ENCODE data around the gene MSH4.
A peak's percentile ranks its signal among the peaks of the same experiment; 100 is the strongest.
"Not testable (repeated sequence)": the region's sequence is repeated elsewhere in the genome, so short reads cannot be mapped to it uniquely, and the experiment has no call there.

Gene MSH4

GRCh38 chr1:75796376-75797272 lies at the start of gene MSH4:
Gene MSH4 (plus strand): TSS chr1:75796882. CDS start chr1:75796986, 104 bp downstream.
- DNase-seq: no peak

GRCh38 chr1:75757210-75757609 lies 39.5 kb upstream of the MSH4 start:
- not testable (repeated sequence) for DNase-seq

GRCh38 chr1:75758543-75758942 lies 38.1 kb upstream of the MSH4 start:
- not testable (repeated sequence) for DNase-seq

- no peak for DNase-seq
Measured at GRCh38 chr1:75764057-75764655, 32.5 kb upstream of the MSH4 start.

GRCh38 chr1:75765697-75766355 lies 30.9 kb upstream of the MSH4 start:
- peak; percentile 40 for DNase-seq

- DNase-seq: no peak
Measured at GRCh38 chr1:75768016-75768415, 28.7 kb upstream of the MSH4 start.

- no peak for DNase-seq
Measured at GRCh38 chr1:75770761-75771160, 25.9 kb upstream of the MSH4 start.

- no peak for DNase-seq
Measured at GRCh38 chr1:75771978-75772377, 24.7 kb upstream of the MSH4 start.

- not testable (repeated sequence) for DNase-seq
Measured at GRCh38 chr1:75777812-75778211, 18.9 kb upstream of the MSH4 start.

- not testable (repeated sequence) for DNase-seq
Measured at GRCh38 chr1:75778694-75779093, 18.0 kb upstream of the MSH4 start.

- DNase-seq: not testable (repeated sequence)
Measured at GRCh38 chr1:75780183-75780582, 16.5 kb upstream of the MSH4 start.

- not testable (repeated sequence) for DNase-seq
Measured at GRCh38 chr1:75783920-75784319, 12.8 kb upstream of the MSH4 start.

GRCh38 chr1:75785320-75785982 lies 11.2 kb upstream of the MSH4 start:
- no peak for DNase-seq

- DNase-seq: peak; percentile 92
Measured at GRCh38 chr1:75785983-75786853, 10.5 kb upstream of the MSH4 start, which contains the start of gene RABGGTB. Gene RABGGTB (plus strand): TSS chr1:75786256. CDS start chr1:75786272, 16 bp downstream.

GRCh38 chr1:75786901-75787493 lies 9.7 kb upstream of the MSH4 start:
- no peak for DNase-seq

- no peak for DNase-seq
Measured at GRCh38 chr1:75787524-75787923, 9.2 kb upstream of the MSH4 start.

- no peak for DNase-seq
Measured at GRCh38 chr1:75789988-75790387, 6.7 kb upstream of the MSH4 start.

- no peak for DNase-seq
Measured at GRCh38 chr1:75791022-75791421, 5.7 kb upstream of the MSH4 start.

- no peak for DNase-seq
Measured at GRCh38 chr1:75792091-75792490, 4.6 kb upstream of the MSH4 start.

- no peak for DNase-seq
Measured at GRCh38 chr1:75794382-75794781, 2.3 kb upstream of the MSH4 start.

- no peak for DNase-seq
Measured at GRCh38 chr1:75795703-75796193, 934 bp upstream of the MSH4 start.

GRCh38 chr1:75797273-75797588 lies 549 bp downstream of the MSH4 start:
- no peak for DNase-seq
